CD14-positive monocyte (primary cell): ENCODE measurements around the gene FGF7. TPM values are rescaled to one million over a fixed set of nuclear protein-coding genes. Genes with fewer than 3 reads are reported as not detected.

Experiments
- DNase-seq, 3 donors: peaks; one replicate each; pipeline ENCODE4 v3.0.0-alpha.2; 2011 to 2022
- H2AFZ ChIP-seq: 2 replicates; pipeline ENCODE4 v1.6.0; 2012; ENCODE audit warnings: mild to moderate bottlenecking, low read depth, low read length, inconsistent platforms; ENCODE audit not compliant: insufficient read depth, poor library complexity, severe bottlenecking
- H3K27ac ChIP-seq, 2 donors: 1 replicate in 1 of 2; 2 replicates in 1 of 2; pipeline ENCODE4 v1.5.1; 2012 to 2013; ENCODE audit warnings: low read length in 2 of 2, control low read depth in 1 of 2, inconsistent platforms in 1 of 2, low read depth in 1 of 2, mild to moderate bottlenecking in 1 of 2
- H3K27me3 ChIP-seq, 2 donors: one replicate each; pipeline versions ENCODE4 v1.6.0 to v1.6.1; 2011 to 2013; ENCODE audit warnings: low read length in 2 of 2; ENCODE audit not compliant: control insufficient read depth in 2 of 2, insufficient read depth in 2 of 2
- H3K36me3 ChIP-seq, 2 donors: replicated peaks in 1 of 2; 1 replicate in 1 of 2; 2 replicates in 1 of 2; pipeline versions ENCODE4 v1.5.1 to v1.6.1; 2012 to 2013; ENCODE audit warnings: low read length in 2 of 2, control low read depth in 1 of 2, inconsistent platforms in 1 of 2, mild to moderate bottlenecking in 1 of 2; ENCODE audit not compliant: insufficient read depth in 2 of 2, control insufficient read depth in 1 of 2
- H3K4me1 ChIP-seq, 2 donors: 1 replicate in 1 of 2; 2 replicates in 1 of 2; pipeline versions ENCODE4 v1.5.1 to v1.6.1; 2012 to 2013; ENCODE audit warnings: low read length in 2 of 2, control low read depth in 1 of 2, inconsistent platforms in 1 of 2, mild to moderate bottlenecking in 1 of 2, moderate library complexity in 1 of 2; ENCODE audit not compliant: insufficient read depth in 2 of 2, control insufficient read depth in 1 of 2
- H3K4me2 ChIP-seq: replicated peaks from 2 replicates; pipeline ENCODE3; 2012; ENCODE audit warnings: low read length, moderate library complexity, mild to moderate bottlenecking; ENCODE audit not compliant: poor library complexity, severe bottlenecking; ENCODE audit errors: extremely low read depth
- H3K4me3 ChIP-seq, 3 experiments: fragments of 200-600 bp in 1 of 3; sonication (generic) in 1 of 3; replicated peaks in 1 of 3; 1 replicate in 2 of 3; 2 replicates in 1 of 3; pipeline ENCODE4 v1.5.1; 2011 to 2013; ENCODE audit warnings: low read length in 3 of 3, mild to moderate bottlenecking in 3 of 3, control low read depth in 2 of 3, low read depth in 2 of 3, inconsistent platforms in 1 of 3, moderate library complexity in 1 of 3
- H3K79me2 ChIP-seq: 2 replicates; pipeline ENCODE4 v1.6.0; 2012; ENCODE audit warnings: mild to moderate bottlenecking, control low read depth, inconsistent platforms, low read length, moderate library complexity; ENCODE audit not compliant: insufficient read depth
- H3K9ac ChIP-seq: 2 replicates; pipeline ENCODE4 v1.6.0; 2017; ENCODE audit warnings: low read length, mild to moderate bottlenecking; ENCODE audit not compliant: insufficient read depth, poor library complexity, severe bottlenecking
- H3K9me3 ChIP-seq, 2 donors: replicated peaks in 1 of 2; 1 replicate in 1 of 2; 2 replicates in 1 of 2; pipeline versions ENCODE4 v1.5.1 to v1.6.1; 2012 to 2013; ENCODE audit warnings: low read length in 2 of 2, control low read depth in 1 of 2; ENCODE audit not compliant: control insufficient read depth in 1 of 2, insufficient read depth in 1 of 2
- H4K20me1 ChIP-seq: 2 replicates; pipeline ENCODE4 v1.6.0; 2012; ENCODE audit warnings: mild to moderate bottlenecking, low read length, control low read depth, moderate library complexity; ENCODE audit not compliant: insufficient read depth
- H3K27ac Mint-ChIP-seq, 7 donors: one replicate each; pipeline ENCODE4 v1.8.0; 2020; ENCODE audit warnings: mild to moderate bottlenecking in 7 of 7, mixed read lengths in 7 of 7, moderate library complexity in 6 of 7, inconsistent platforms in 2 of 7
- H3K27me3 Mint-ChIP-seq, 3 donors: one replicate each; pipeline ENCODE4 v1.8.0; 2021 to 2022; ENCODE audit warnings: low read depth in 3 of 3, mild to moderate bottlenecking in 3 of 3, mixed read lengths in 3 of 3, moderate library complexity in 3 of 3, inconsistent platforms in 1 of 3
- H3K36me3 Mint-ChIP-seq, 2 donors: one replicate each; pipeline ENCODE4 v1.8.0; 2020; ENCODE audit warnings: mixed read lengths in 2 of 2, inconsistent platforms in 1 of 2, mild to moderate bottlenecking in 1 of 2
- H3K4me1 Mint-ChIP-seq: one replicate; pipeline ENCODE4 v1.8.0; 2020; ENCODE audit warnings: mild to moderate bottlenecking, mixed read lengths
- H3K4me3 Mint-ChIP-seq, 2 donors: one replicate each; pipeline ENCODE4 v1.8.0; 2020; ENCODE audit warnings: mild to moderate bottlenecking in 2 of 2, mixed read lengths in 2 of 2, moderate library complexity in 1 of 2
- H3K9me3 Mint-ChIP-seq, 7 donors: one replicate each; pipeline ENCODE4 v1.8.0; 2020 to 2022; ENCODE audit warnings: mixed read lengths in 7 of 7, mild to moderate bottlenecking in 6 of 7, moderate library complexity in 6 of 7, inconsistent platforms in 2 of 7
- CTCF ChIP-seq: fragments of 200-600 bp; IDR thresholded peaks from one replicate; pipeline ENCODE4 v1.8.0; 2022; ENCODE audit warnings: antibody characterized with exemption, mild to moderate bottlenecking
- WGBS: methylation state at CpG from one replicate; pipeline ENCODE4 v1.1.5; 2013; ENCODE audit warnings: missing lambda C conversion rate; ENCODE audit not compliant: insufficient coverage; 5-methylcytosine and 5-hydroxymethylcytosine counted together
- intact Hi-C, 2 donors: fragments of 100-400 bp; cut with micrococcal nuclease; formaldehyde crosslinking; loops; one replicate each; pipeline versions ENCODE4 v1.15.0 to v1.15.1; 2023
- polyA plus RNA-seq, 3 donors: library from polyadenylated mRNA; depleted of rRNA in 1 of 3; unstranded in 2 of 3; stranded (reverse) in 1 of 3; fragments of 300-500 nt in 2 of 3; fragments of >200 nt in 1 of 3; fragmentation: Illumina TruSeq in 2 of 3; gene quantifications; 1 replicate in 2 of 3; 2 replicates in 1 of 3; pipeline ENCODE4 v1.2.3, GENCODE V29; 2012 to 2021

The FGF7 gene
- polyA plus RNA-seq, 3 donors = not detected

DNA sequence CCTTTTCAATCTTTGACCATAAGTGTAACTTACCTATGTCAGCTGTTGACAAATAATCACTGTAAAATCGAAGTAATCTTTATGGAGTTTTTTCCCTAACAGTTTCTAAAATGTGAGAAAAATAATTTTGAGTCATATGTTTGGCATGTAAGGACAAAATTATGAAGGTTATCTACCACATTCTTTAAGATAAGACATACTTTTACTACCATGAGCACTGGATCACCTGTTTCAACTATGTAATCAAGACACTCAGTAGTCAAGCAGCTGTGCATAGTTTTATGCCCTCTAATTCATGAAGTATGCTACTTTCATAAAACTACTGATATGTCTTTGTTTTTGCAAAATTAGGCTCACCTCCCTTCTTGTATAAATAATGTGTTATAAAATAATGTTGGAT is 12.1 kb downstream of the FGF7 start:
- H3K79me2 ChIP-seq = no peaks in the 10 kb centered on the region
- Mint-ChIP-seq H3K36me3 (no peaks in the 10 kb centered on the region), H3K4me1 (peaks cover 17% of the 10 kb centered on the region), H3K4me3 (no peak overlapping the region), H3K9me3 (peaks cover 0 to 3% (median 0%) of the 10 kb centered on the region in 7 donors), H3K27ac (no peak overlapping the region), H3K27me3 (no peaks in the 10 kb centered on the region)
- intact Hi-C loops = no loop called here
- H3K27ac ChIP-seq = no peak overlapping the region
- no peak overlapping the region for H2AFZ ChIP-seq
- H3K4me1 ChIP-seq = peaks cover 17% of the 10 kb centered on the region in 2 donors
- no CpG with 5 or more reads among the region's 1 CpG for WGBS
- no peaks in the 10 kb centered on the region for H3K9me3 ChIP-seq
- DNase-seq = no peak
- H3K4me3 ChIP-seq = no peak overlapping the region
- H4K20me1 ChIP-seq = no peaks in the 10 kb centered on the region
- TF ChIP-seq CTCF = no peak
- no peaks in the 10 kb centered on the region for H3K36me3 ChIP-seq
- H3K9ac ChIP-seq = no peak overlapping the region
- H3K4me2 ChIP-seq = no peak overlapping the region
- no peaks in the 10 kb centered on the region for H3K27me3 ChIP-seq

GRCh38 chr15:49436751-49437150 is 13.7 kb downstream of the FGF7 start:
- Histone ChIP-seq H3K9ac (no peak overlapping the region), H3K4me1 (peaks cover 17% of the 10 kb centered on the region in 2 donors), H2AFZ (no peak overlapping the region), H3K27me3 (no peaks in the 10 kb centered on the region), H3K4me2 (no peak overlapping the region), H3K9me3 (no peaks in the 10 kb centered on the region), H3K4me3 (no peak overlapping the region), H3K36me3 (no peaks in the 10 kb centered on the region), H3K79me2 (no peaks in the 10 kb centered on the region), H4K20me1 (no peaks in the 10 kb centered on the region), H3K27ac (no peak overlapping the region)
- H3K4me1 Mint-ChIP-seq = peaks cover 18% of the 10 kb centered on the region
- no peak for TF ChIP-seq CTCF
- no peak overlapping the region for H3K4me3 Mint-ChIP-seq
- no peaks in the 10 kb centered on the region for H3K36me3 Mint-ChIP-seq
- intact Hi-C loops = no loop called here
- peaks cover 0 to 3% (median 0%) of the 10 kb centered on the region in 7 donors for H3K9me3 Mint-ChIP-seq
- no peaks in the 10 kb centered on the region for H3K27me3 Mint-ChIP-seq
- no peak overlapping the region for H3K27ac Mint-ChIP-seq
- no CpG with 5 or more reads among the region's 2 CpGs for WGBS
- no peak for DNase-seq
